ENCODE measurements around the gene MXD1.

MXD1 gene

GRCh38 chr2:69914164-69914949 is 552 bp upstream of the MXD1 start:
- peaks cover 23% of the 10 kb centered on the region for H3K36me3 ChIP-seq
- H3K4me3 ChIP-seq (ENCODE audit: low read depth, low read length), result peak overlapping the region; percentile 82
- H3K9me3 ChIP-seq (ENCODE audit: severe bottlenecking), result no peaks in the 10 kb centered on the region
- peak; percentile 63 for TF ChIP-seq CTCF (IDR thresholded peaks at IDR 0.05; ENCODE audit: low read depth, low read length)
- no peaks in the 10 kb centered on the region for H3K27me3 ChIP-seq (ENCODE audit: insufficient read depth, low read depth, severe bottlenecking)
- H3K27ac ChIP-seq, result peak overlapping the region; percentile 87
- peak; percentile 100 for DNase-seq

- H3K4me3 ChIP-seq (ENCODE audit: low read depth, low read length), result peak overlapping the region; percentile 57
- H3K9me3 ChIP-seq (ENCODE audit: severe bottlenecking), result no peaks in the 10 kb centered on the region
- TF ChIP-seq CTCF (IDR thresholded peaks at IDR 0.05; ENCODE audit: low read depth, low read length), result no peak
- no peak for DNase-seq
- H3K27me3 ChIP-seq (ENCODE audit: insufficient read depth, low read depth, severe bottlenecking), result no peaks in the 10 kb centered on the region
- H3K27ac ChIP-seq, result no peak overlapping the region
- H3K36me3 ChIP-seq, result peaks cover 30% of the 10 kb centered on the region
Observed at GRCh38 chr2:69916106-69916505, 1.2 kb downstream of the MXD1 start.

GRCh38 chr2:69917852-69918251 is 2.9 kb downstream of the MXD1 start:
- no peaks in the 10 kb centered on the region for H3K9me3 ChIP-seq (ENCODE audit: severe bottlenecking)
- H3K27me3 ChIP-seq (ENCODE audit: insufficient read depth, low read depth, severe bottlenecking), result no peaks in the 10 kb centered on the region
- no peak overlapping the region for H3K27ac ChIP-seq
- TF ChIP-seq CTCF (IDR thresholded peaks at IDR 0.05; ENCODE audit: low read depth, low read length), result no peak
- no peak for DNase-seq
- H3K36me3 ChIP-seq, result peaks cover 38% of the 10 kb centered on the region
- H3K4me3 ChIP-seq (ENCODE audit: low read depth, low read length), result no peak overlapping the region

GRCh38 chr2:69918401-69918800 is 3.5 kb downstream of the MXD1 start:
- H3K27ac ChIP-seq, result no peak overlapping the region
- no peak for TF ChIP-seq CTCF (IDR thresholded peaks at IDR 0.05; ENCODE audit: low read depth, low read length)
- H3K27me3 ChIP-seq (ENCODE audit: insufficient read depth, low read depth, severe bottlenecking), result no peaks in the 10 kb centered on the region
- peaks cover 32% of the 10 kb centered on the region for H3K36me3 ChIP-seq
- DNase-seq, result no peak
- H3K4me3 ChIP-seq (ENCODE audit: low read depth, low read length), result no peak overlapping the region
- H3K9me3 ChIP-seq (ENCODE audit: severe bottlenecking), result no peaks in the 10 kb centered on the region

- Histone ChIP-seq H3K4me3 (ENCODE audit: low read depth, low read length) (no peak overlapping the region), H3K36me3 (peaks cover 27% of the 10 kb centered on the region), H3K27ac (no peak overlapping the region), H3K9me3 (ENCODE audit: severe bottlenecking) (no peaks in the 10 kb centered on the region), H3K27me3 (ENCODE audit: insufficient read depth, low read depth, severe bottlenecking) (no peaks in the 10 kb centered on the region)
- no peak for TF ChIP-seq CTCF (IDR thresholded peaks at IDR 0.05; ENCODE audit: low read depth, low read length)
- no peak for DNase-seq
Observed at GRCh38 chr2:69923116-69923515, 8.2 kb downstream of the MXD1 start.
